MM.1S (cell line): ENCODE data around the gene LDLRAD3.

Source experiments
- EZH2 ChIP-seq: fragments of 300-600 bp; sonication (generic); optimal IDR thresholded peaks from 2 replicates; pipeline ENCODE3; 2017; ENCODE audit warnings: low read depth, mild to moderate bottlenecking, antibody characterized with exemption, low read length, mixed read lengths
- TF ChIP-seq, protein P1 (sequence below): fragments of 300-600 bp; sonication (generic); IDR thresholded peaks from 2 replicates; pipeline ENCODE4 v1.5.1; 2016; ENCODE audit warnings: antibody characterized with exemption, low read length, mixed read lengths

DNA sequence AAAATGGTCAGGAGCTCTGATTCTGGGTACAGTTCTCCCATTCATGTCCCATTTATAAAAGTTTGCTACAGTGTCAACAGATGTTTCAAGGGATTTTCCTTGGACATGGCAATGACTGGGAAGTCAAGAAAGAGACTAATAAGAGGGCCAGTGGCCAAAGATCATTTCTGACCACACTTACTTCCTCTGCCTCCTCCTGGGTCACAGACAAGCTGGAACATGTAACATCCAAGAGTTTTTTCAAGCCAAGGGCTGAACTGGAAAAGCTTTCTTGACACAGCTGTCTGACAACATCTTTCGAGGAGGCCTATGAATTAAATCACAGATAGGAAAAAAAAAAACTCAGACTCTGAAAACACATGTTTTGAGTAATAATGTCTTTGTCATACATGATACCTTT lies 336.7 kb downstream of the LDLRAD3 start:
- TF ChIP-seq, protein P1, sequence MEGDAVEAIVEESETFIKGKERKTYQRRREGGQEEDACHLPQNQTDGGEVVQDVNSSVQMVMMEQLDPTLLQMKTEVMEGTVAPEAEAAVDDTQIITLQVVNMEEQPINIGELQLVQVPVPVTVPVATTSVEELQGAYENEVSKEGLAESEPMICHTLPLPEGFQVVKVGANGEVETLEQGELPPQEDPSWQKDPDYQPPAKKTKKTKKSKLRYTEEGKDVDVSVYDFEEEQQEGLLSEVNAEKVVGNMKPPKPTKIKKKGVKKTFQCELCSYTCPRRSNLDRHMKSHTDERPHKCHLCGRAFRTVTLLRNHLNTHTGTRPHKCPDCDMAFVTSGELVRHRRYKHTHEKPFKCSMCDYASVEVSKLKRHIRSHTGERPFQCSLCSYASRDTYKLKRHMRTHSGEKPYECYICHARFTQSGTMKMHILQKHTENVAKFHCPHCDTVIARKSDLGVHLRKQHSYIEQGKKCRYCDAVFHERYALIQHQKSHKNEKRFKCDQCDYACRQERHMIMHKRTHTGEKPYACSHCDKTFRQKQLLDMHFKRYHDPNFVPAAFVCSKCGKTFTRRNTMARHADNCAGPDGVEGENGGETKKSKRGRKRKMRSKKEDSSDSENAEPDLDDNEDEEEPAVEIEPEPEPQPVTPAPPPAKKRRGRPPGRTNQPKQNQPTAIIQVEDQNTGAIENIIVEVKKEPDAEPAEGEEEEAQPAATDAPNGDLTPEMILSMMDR = no peak
- no peak for TF ChIP-seq EZH2
